ENCODE data around the gene ACTN2.

DNA sequence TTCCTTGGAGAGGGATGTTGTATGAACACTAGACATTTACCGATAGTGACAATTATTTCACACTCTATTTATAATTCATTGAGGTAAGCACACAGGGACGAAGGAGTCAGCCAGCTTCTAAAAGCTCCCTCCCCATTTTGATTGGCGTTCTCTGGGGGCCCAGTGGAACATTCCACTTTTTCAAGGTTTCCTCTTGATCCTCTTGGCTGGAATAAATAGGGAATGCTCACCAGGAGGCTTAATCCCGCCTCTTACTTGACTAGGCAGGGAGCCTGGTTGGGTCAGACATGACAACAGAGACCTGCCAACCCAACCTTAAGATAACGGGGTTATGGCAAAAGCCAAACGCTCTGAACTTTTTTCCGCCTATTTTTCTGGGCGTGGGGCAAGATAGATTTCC is 974 bp downstream of the ACTN2 start:
- TF ChIP-seq EZH2 (IDR thresholded peaks at IDR 0.05; ENCODE audit: low read length, unreplicated experiment), result no peak
- TF ChIP-seq, protein P1, sequence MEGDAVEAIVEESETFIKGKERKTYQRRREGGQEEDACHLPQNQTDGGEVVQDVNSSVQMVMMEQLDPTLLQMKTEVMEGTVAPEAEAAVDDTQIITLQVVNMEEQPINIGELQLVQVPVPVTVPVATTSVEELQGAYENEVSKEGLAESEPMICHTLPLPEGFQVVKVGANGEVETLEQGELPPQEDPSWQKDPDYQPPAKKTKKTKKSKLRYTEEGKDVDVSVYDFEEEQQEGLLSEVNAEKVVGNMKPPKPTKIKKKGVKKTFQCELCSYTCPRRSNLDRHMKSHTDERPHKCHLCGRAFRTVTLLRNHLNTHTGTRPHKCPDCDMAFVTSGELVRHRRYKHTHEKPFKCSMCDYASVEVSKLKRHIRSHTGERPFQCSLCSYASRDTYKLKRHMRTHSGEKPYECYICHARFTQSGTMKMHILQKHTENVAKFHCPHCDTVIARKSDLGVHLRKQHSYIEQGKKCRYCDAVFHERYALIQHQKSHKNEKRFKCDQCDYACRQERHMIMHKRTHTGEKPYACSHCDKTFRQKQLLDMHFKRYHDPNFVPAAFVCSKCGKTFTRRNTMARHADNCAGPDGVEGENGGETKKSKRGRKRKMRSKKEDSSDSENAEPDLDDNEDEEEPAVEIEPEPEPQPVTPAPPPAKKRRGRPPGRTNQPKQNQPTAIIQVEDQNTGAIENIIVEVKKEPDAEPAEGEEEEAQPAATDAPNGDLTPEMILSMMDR (conservative IDR thresholded peaks at IDR 0.05; ENCODE audit: low read depth, low read length), result no peak

Measured in PC-3 (cell line).